A673 (cell line): ENCODE measurements around the gene HEXD. TPM values are rescaled to one million over a fixed set of nuclear protein-coding genes. Genes with fewer than 3 reads are reported as not detected.

Source experiments
- BruUV-seq: library from RNA; stranded (reverse); fragments of 400-500 nt; replicated peaks from 2 replicates; lab custom pipeline; 2021; lab: Mats Ljungman, UMichigan
- CTCF ChIA-PET: fragments of 300-600 bp; sonication (Branson Sonifier 250); formaldehyde crosslinking; loops from one replicate; lab custom pipeline; 2022; ENCODE audit warnings: antibody characterized with exemption; lab: Charles Lee
- POLR2A ChIA-PET: fragments of 300-600 bp; sonication (Branson Sonifier 250); formaldehyde crosslinking; loops from one replicate; lab custom pipeline; 2022; ENCODE audit warnings: antibody characterized with exemption; ENCODE audit not compliant: low non-redundant PET; lab: Charles Lee
- DNase-seq: peaks from one replicate; pipeline ENCODE4 v3.0.0-alpha.2; 2015; ENCODE audit warnings: low spot score
- H3K27ac ChIP-seq: fragments of 200-600 bp; sonication (generic); 2 replicates; pipeline ENCODE4 v1.5.1; 2016; ENCODE audit warnings: mixed run types, low read depth, mild to moderate bottlenecking, mixed read lengths, antibody characterized with exemption, low read length; ENCODE audit not compliant: poor library complexity, severe bottlenecking
- H3K27me3 ChIP-seq: fragments of 200-600 bp; sonication (generic); replicated peaks from 2 replicates; pipeline ENCODE4 v1.6.1; 2017; ENCODE audit warnings: mixed run types, low read depth, mild to moderate bottlenecking, mixed read lengths, antibody characterized with exemption, low read length; ENCODE audit not compliant: insufficient read depth, poor library complexity
- H3K36me3 ChIP-seq: fragments of 200-600 bp; sonication (generic); 2 replicates; pipeline ENCODE4 v1.6.1; 2016; ENCODE audit warnings: mixed run types, mild to moderate bottlenecking, mixed read lengths, antibody characterized with exemption, low read length; ENCODE audit not compliant: insufficient read depth, poor library complexity, severe bottlenecking
- H3K4me1 ChIP-seq: fragments of 200-600 bp; sonication (generic); 2 replicates; pipeline ENCODE4 v1.6.1; 2017; ENCODE audit warnings: mixed run types, mild to moderate bottlenecking, mixed read lengths, antibody characterized with exemption, low read length; ENCODE audit not compliant: insufficient read depth, poor library complexity, severe bottlenecking
- H3K4me3 ChIP-seq: fragments of 200-600 bp; sonication (generic); 2 replicates; pipeline ENCODE4 v1.5.1; 2016; ENCODE audit warnings: low read depth, mixed run types, mild to moderate bottlenecking, mixed read lengths, low read length; ENCODE audit not compliant: poor library complexity, severe bottlenecking
- H3K9me3 ChIP-seq: fragments of 200-600 bp; sonication (generic); 2 replicates; pipeline ENCODE4 v1.6.1; 2016; ENCODE audit warnings: mixed run types, low read depth, mild to moderate bottlenecking, mixed read lengths, antibody characterized with exemption, low read length; ENCODE audit not compliant: poor library complexity, severe bottlenecking
- CTCF ChIP-seq: fragments of 300-800, 200-600 bp; sonication (generic); conservative IDR thresholded peaks from 2 replicates; pipeline ENCODE4 v1.5.1; 2017; ENCODE audit warnings: low read depth, mild to moderate bottlenecking, antibody characterized with exemption, low read length, moderate library complexity, mixed read lengths
- EZH2 ChIP-seq: fragments of 200-600 bp; sonication (generic); IDR thresholded peaks from 2 replicates; pipeline ENCODE4 v1.6.1; 2017; ENCODE audit warnings: borderline replicate concordance, low read depth, mild to moderate bottlenecking, mixed read lengths, antibody characterized with exemption, low read length; ENCODE audit not compliant: poor library complexity, severe bottlenecking
- intact Hi-C: fragments of 100-400 bp; cut with micrococcal nuclease; formaldehyde crosslinking; loops from one replicate; pipeline ENCODE4 v1.10.0; 2022; ENCODE audit not compliant: unreplicated experiment
- total RNA-seq: library from RNA; stranded (reverse); gene quantifications from 2 replicates; pipeline ENCODE4 v1.2.3, GENCODE V29; 2021

The HEXD gene
- total RNA-seq, 1 experiment from 2014 or later: 20.1 TPM

GRCh38 chr17:82461827-82462524 lies 43.8 kb downstream of the HEXD start:
- TF ChIP-seq EZH2 (no peak), CTCF (no peak)
- Histone ChIP-seq H3K4me3 (no peak overlapping the region), H3K9me3 (no peaks in the 10 kb centered on the region), H3K27me3 (no peaks in the 10 kb centered on the region), H3K4me1 (peaks cover 8% of the 10 kb centered on the region), H3K27ac (no peak overlapping the region), H3K36me3 (peaks cover 46% of the 10 kb centered on the region)
- ChIA-PET CTCF (no interaction called here), POLR2A (no interaction called here)
- BruUV-seq: no TSS peak
- DNase-seq: no peak
- intact Hi-C loops: no loop called here

- peaks cover 47% of the 10 kb centered on the region for H3K36me3 ChIP-seq
- H3K9me3 ChIP-seq: no peaks in the 10 kb centered on the region
- no peak overlapping the region for H3K4me3 ChIP-seq
- intact Hi-C loops: no loop called here
- BruUV-seq: no TSS peak
- H3K27ac ChIP-seq: no peak overlapping the region
- H3K4me1 ChIP-seq: no peaks in the 10 kb centered on the region
- TF ChIP-seq EZH2 (no peak), CTCF (no peak)
- no peaks in the 10 kb centered on the region for H3K27me3 ChIP-seq
- ChIA-PET POLR2A (no interaction called here), CTCF (no interaction called here)
- no peak for DNase-seq
Measured at GRCh38 chr17:82463391-82463790, 45.2 kb downstream of the HEXD start.

GRCh38 chr17:82463925-82464566 lies 45.9 kb downstream of the HEXD start:
- peaks cover 53% of the 10 kb centered on the region for H3K36me3 ChIP-seq
- DNase-seq: no peak
- intact Hi-C loops: no loop called here
- no peak overlapping the region for H3K4me3 ChIP-seq
- ChIA-PET CTCF (no interaction called here), POLR2A (no interaction called here)
- TF ChIP-seq EZH2 (no peak), CTCF (no peak)
- no peaks in the 10 kb centered on the region for H3K4me1 ChIP-seq
- H3K9me3 ChIP-seq: no peaks in the 10 kb centered on the region
- H3K27ac ChIP-seq: no peak overlapping the region
- no TSS peak for BruUV-seq
- no peaks in the 10 kb centered on the region for H3K27me3 ChIP-seq
